ENCODE measurements around the gene AEBP2. TPM values are rescaled to one million over a fixed set of nuclear protein-coding genes. Genes with fewer than 3 reads are reported as not detected.
"Not testable (repeated sequence)": the region's sequence is repeated elsewhere in the genome, so short reads cannot be mapped to it uniquely, and the experiment has no call there.

Gene AEBP2
- polyA plus RNA-seq, 1 donor: 32.9 TPM

- no peak for DNase-seq
- no peak overlapping the region for H3K27ac ChIP-seq (ENCODE audit: low read length)
- WGBS (ENCODE audit: insufficient coverage, low lambda C conversion rate): no CpG with 5 or more reads among the region's 4 CpGs
These were observed 36.4 kb upstream of the AEBP2 start for GRCh38 chr12:19402743-19403431.

GRCh38 chr12:19404242-19404880, 34.9 kb upstream of the AEBP2 start:
- no peak for DNase-seq
- no peaks in the 10 kb centered on the region for H3K9me3 ChIP-seq (ENCODE audit: control insufficient read depth, low read depth, low read length)
- H3K4me1 ChIP-seq (ENCODE audit: control insufficient read depth, insufficient read depth, low read length): no peaks in the 10 kb centered on the region
- 100% methylated on average over 4 of the region's 16 CpGs for WGBS (ENCODE audit: insufficient coverage, low lambda C conversion rate)
- no peak overlapping the region for H3K4me3 ChIP-seq (ENCODE audit: low read length)
- no peaks in the 10 kb centered on the region for H3K36me3 ChIP-seq (ENCODE audit: control insufficient read depth, insufficient read depth, low read length)
- no peaks in the 10 kb centered on the region for H3K27me3 ChIP-seq (ENCODE audit: control insufficient read depth, insufficient read depth, low read length)
- no peak overlapping the region for H3K27ac ChIP-seq (ENCODE audit: low read length)

More at GRCh38 chr12:19402743-19403431, 36.4 kb upstream of the AEBP2 start:
- Histone ChIP-seq H3K4me3 (ENCODE audit: low read length) (no peak overlapping the region), H3K9me3 (ENCODE audit: control insufficient read depth, low read depth, low read length) (no peaks in the 10 kb centered on the region), H3K27me3 (ENCODE audit: control insufficient read depth, insufficient read depth, low read length) (no peaks in the 10 kb centered on the region), H3K36me3 (ENCODE audit: control insufficient read depth, insufficient read depth, low read length) (no peaks in the 10 kb centered on the region), H3K4me1 (ENCODE audit: control insufficient read depth, insufficient read depth, low read length) (no peaks in the 10 kb centered on the region)

- no peak for DNase-seq
- Histone ChIP-seq H3K27ac (ENCODE audit: low read length) (no peak overlapping the region), H3K4me3 (ENCODE audit: low read length) (no peak overlapping the region), H3K36me3 (ENCODE audit: control insufficient read depth, insufficient read depth, low read length) (no peaks in the 10 kb centered on the region), H3K4me1 (ENCODE audit: control insufficient read depth, insufficient read depth, low read length) (no peaks in the 10 kb centered on the region), H3K9me3 (ENCODE audit: control insufficient read depth, low read depth, low read length) (no peaks in the 10 kb centered on the region), H3K27me3 (ENCODE audit: control insufficient read depth, insufficient read depth, low read length) (peaks cover 9% of the 10 kb centered on the region)
- WGBS (ENCODE audit: insufficient coverage, low lambda C conversion rate): no CpG with 5 or more reads among the region's 3 CpGs
These were observed 29.9 kb upstream of the AEBP2 start for GRCh38 chr12:19409376-19409775.

- Histone ChIP-seq H3K36me3 (ENCODE audit: control insufficient read depth, insufficient read depth, low read length) (no peaks in the 10 kb centered on the region), H3K4me3 (ENCODE audit: low read length) (no peak overlapping the region), H3K27ac (ENCODE audit: low read length) (no peak overlapping the region), H3K9me3 (ENCODE audit: control insufficient read depth, low read depth, low read length) (no peaks in the 10 kb centered on the region), H3K27me3 (ENCODE audit: control insufficient read depth, insufficient read depth, low read length) (peaks cover 9% of the 10 kb centered on the region), H3K4me1 (ENCODE audit: control insufficient read depth, insufficient read depth, low read length) (no peaks in the 10 kb centered on the region)
- 50% methylated on average over 2 of the region's 6 CpGs for WGBS (ENCODE audit: insufficient coverage, low lambda C conversion rate)
- DNase-seq: no peak
These were observed 29.1 kb upstream of the AEBP2 start for GRCh38 chr12:19410211-19410610.

- Histone ChIP-seq H3K4me3 (ENCODE audit: low read length) (no peak overlapping the region), H3K36me3 (ENCODE audit: control insufficient read depth, insufficient read depth, low read length) (no peaks in the 10 kb centered on the region), H3K4me1 (ENCODE audit: control insufficient read depth, insufficient read depth, low read length) (no peaks in the 10 kb centered on the region), H3K27ac (ENCODE audit: low read length) (no peak overlapping the region), H3K9me3 (ENCODE audit: control insufficient read depth, low read depth, low read length) (no peaks in the 10 kb centered on the region), H3K27me3 (ENCODE audit: control insufficient read depth, insufficient read depth, low read length) (peaks cover 9% of the 10 kb centered on the region)
- no CpG with 5 or more reads among the region's 7 CpGs for WGBS (ENCODE audit: insufficient coverage, low lambda C conversion rate)
- DNase-seq: no peak
These were observed 28.6 kb upstream of the AEBP2 start for GRCh38 chr12:19410629-19411185.

GRCh38 chr12:19411234-19412204, 27.8 kb upstream of the AEBP2 start:
- no peak overlapping the region for H3K4me3 ChIP-seq (ENCODE audit: low read length)
- no peaks in the 10 kb centered on the region for H3K9me3 ChIP-seq (ENCODE audit: control insufficient read depth, low read depth, low read length)
- no peaks in the 10 kb centered on the region for H3K4me1 ChIP-seq (ENCODE audit: control insufficient read depth, insufficient read depth, low read length)
- no peak for DNase-seq
- H3K36me3 ChIP-seq (ENCODE audit: control insufficient read depth, insufficient read depth, low read length): no peaks in the 10 kb centered on the region
- H3K27ac ChIP-seq (ENCODE audit: low read length): no peak overlapping the region
- no CpG with 5 or more reads among the region's 10 CpGs for WGBS (ENCODE audit: insufficient coverage, low lambda C conversion rate)
- peaks cover 9% of the 10 kb centered on the region for H3K27me3 ChIP-seq (ENCODE audit: control insufficient read depth, insufficient read depth, low read length)

GRCh38 chr12:19412844-19413243, 26.4 kb upstream of the AEBP2 start:
- DNase-seq: no peak
- WGBS (ENCODE audit: insufficient coverage, low lambda C conversion rate): no CpG with 5 or more reads among the region's 23 CpGs

GRCh38 chr12:19413582-19413981, 25.7 kb upstream of the AEBP2 start:
- H3K4me1 ChIP-seq (ENCODE audit: control insufficient read depth, insufficient read depth, low read length); H3K9me3 ChIP-seq (ENCODE audit: control insufficient read depth, low read depth, low read length); H3K36me3 ChIP-seq (ENCODE audit: control insufficient read depth, insufficient read depth, low read length); H3K4me3 ChIP-seq (ENCODE audit: low read length); H3K27me3 ChIP-seq (ENCODE audit: control insufficient read depth, insufficient read depth, low read length); H3K27ac ChIP-seq (ENCODE audit: low read length); DNase-seq: not testable (repeated sequence)
- no CpG with 5 or more reads among the region's 5 CpGs for WGBS (ENCODE audit: insufficient coverage, low lambda C conversion rate)

More at GRCh38 chr12:19412844-19413243, 26.4 kb upstream of the AEBP2 start:
- Histone ChIP-seq H3K27ac (ENCODE audit: low read length) (no peak overlapping the region), H3K36me3 (ENCODE audit: control insufficient read depth, insufficient read depth, low read length) (no peaks in the 10 kb centered on the region), H3K9me3 (ENCODE audit: control insufficient read depth, low read depth, low read length) (no peaks in the 10 kb centered on the region), H3K4me3 (ENCODE audit: low read length) (no peak overlapping the region), H3K27me3 (ENCODE audit: control insufficient read depth, insufficient read depth, low read length) (peaks cover 9% of the 10 kb centered on the region), H3K4me1 (ENCODE audit: control insufficient read depth, insufficient read depth, low read length) (no peaks in the 10 kb centered on the region)

- H3K27me3 ChIP-seq (ENCODE audit: control insufficient read depth, insufficient read depth, low read length): peaks cover 4% of the 10 kb centered on the region
- no peak for DNase-seq
- H3K36me3 ChIP-seq (ENCODE audit: control insufficient read depth, insufficient read depth, low read length): no peaks in the 10 kb centered on the region
- no peaks in the 10 kb centered on the region for H3K4me1 ChIP-seq (ENCODE audit: control insufficient read depth, insufficient read depth, low read length)
- H3K4me3 ChIP-seq (ENCODE audit: low read length): no peak overlapping the region
- H3K27ac ChIP-seq (ENCODE audit: low read length): no peak overlapping the region
- no peaks in the 10 kb centered on the region for H3K9me3 ChIP-seq (ENCODE audit: control insufficient read depth, low read depth, low read length)
These were observed 23.7 kb upstream of the AEBP2 start for GRCh38 chr12:19415563-19415962.

- H3K36me3 ChIP-seq (ENCODE audit: control insufficient read depth, insufficient read depth, low read length): no peaks in the 10 kb centered on the region
- no peak overlapping the region for H3K4me3 ChIP-seq (ENCODE audit: low read length)
- no peaks in the 10 kb centered on the region for H3K9me3 ChIP-seq (ENCODE audit: control insufficient read depth, low read depth, low read length)
- no peaks in the 10 kb centered on the region for H3K27me3 ChIP-seq (ENCODE audit: control insufficient read depth, insufficient read depth, low read length)
- DNase-seq: no peak
- H3K27ac ChIP-seq (ENCODE audit: low read length): no peak overlapping the region
- no CpG with 5 or more reads among the region's 14 CpGs for WGBS (ENCODE audit: insufficient coverage, low lambda C conversion rate)
- no peaks in the 10 kb centered on the region for H3K4me1 ChIP-seq (ENCODE audit: control insufficient read depth, insufficient read depth, low read length)
These were observed 20.2 kb upstream of the AEBP2 start for GRCh38 chr12:19419086-19419485.

Measured in large intestine (tissue), 3 donors.